ENCODE results near the gene RAB27B.

Gene RAB27B

DNA sequence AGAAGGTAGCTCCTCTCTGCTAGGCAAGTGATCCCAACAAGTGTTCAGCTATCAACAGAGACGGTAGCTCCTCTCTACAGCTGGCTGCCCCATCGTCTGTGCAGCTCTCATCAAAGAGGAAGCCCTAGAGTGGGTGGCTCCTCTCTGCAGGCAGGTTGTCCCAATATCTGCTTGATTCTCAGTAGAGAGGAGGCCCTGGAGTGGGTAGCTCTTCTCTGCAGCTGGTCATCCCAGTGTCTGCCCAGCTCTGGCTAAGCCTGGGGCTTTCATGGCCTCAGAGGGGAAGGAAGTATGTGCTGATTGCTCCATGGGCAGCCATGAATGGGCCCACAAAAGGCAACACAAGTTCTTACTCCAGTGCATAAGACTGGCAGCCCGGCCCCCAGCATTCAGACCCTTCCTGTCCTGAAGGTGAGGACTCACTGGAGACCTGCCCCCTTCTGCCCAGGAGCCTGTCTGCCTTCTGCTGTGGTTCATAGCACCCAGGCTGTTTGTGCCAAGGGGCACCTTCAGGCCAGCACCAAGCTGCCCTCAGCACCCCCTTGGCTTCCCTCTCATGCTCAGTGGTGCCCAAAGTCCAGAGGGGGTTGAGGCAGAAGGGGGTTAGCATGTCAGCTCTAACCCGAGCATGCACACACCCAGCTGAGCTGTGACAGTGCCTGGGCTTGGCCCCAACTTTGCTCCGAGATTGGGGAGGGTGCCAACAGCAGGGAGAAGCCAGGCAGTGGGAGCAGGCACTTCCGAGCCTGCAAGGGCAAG, 82.1 kb downstream of the RAB27B start:
- no peak for TF ChIP-seq JUND (IDR thresholded peaks at IDR 0.05; ENCODE audit: low read depth)
- no peak for DNase-seq (ENCODE audit: low read depth in 1 of 2, low spot score in 1 of 2)
- in situ Hi-C loops (cut with HindIII; ENCODE audit: low pct_unique_long_range_greater_than_20kb, low sequenced_read_pairs), result no loop called here

DNA sequence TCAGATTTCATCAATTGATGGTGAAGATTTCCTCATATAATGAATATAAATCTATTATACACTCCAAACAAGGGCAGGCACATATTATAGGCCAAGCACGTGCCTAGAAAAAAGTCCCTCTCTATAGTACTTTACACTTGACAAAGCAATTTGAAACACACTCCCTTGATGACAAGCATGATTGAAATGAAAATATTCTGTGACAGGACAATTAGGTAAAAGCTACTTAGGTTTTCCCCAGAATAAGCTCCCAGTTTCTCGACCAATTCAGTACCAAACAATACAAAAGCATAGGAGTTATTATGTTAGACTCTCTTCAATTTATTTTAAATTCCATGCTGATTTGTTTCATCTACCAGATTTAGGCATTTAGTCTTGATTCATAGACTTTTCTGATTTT, 83.3 kb downstream of the RAB27B start:
- DNase-seq (ENCODE audit: low read depth in 1 of 2, low spot score in 1 of 2), result no peak
- TF ChIP-seq JUND (IDR thresholded peaks at IDR 0.05; ENCODE audit: low read depth), result no peak
- in situ Hi-C loops (cut with HindIII; ENCODE audit: low pct_unique_long_range_greater_than_20kb, low sequenced_read_pairs), result no loop called here

DNA sequence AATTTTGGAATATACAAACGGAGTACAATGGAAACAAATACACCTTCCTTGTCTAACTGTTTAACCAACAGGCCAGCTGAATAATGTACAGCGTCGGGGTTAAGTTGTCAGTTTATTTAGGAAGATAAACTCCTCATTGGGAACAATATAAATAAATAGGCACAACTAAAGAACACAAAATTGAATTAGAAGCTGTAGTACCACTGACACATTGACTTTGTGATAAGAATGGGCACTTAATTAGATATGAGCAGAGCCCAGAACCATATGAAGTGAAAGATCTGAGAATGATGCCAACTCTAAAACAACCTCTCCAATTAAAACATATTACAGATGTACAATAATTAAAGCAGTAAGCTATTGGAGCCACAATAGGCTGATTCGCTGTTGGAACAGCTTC, 86.5 kb downstream of the RAB27B start:
- in situ Hi-C loops (cut with HindIII; ENCODE audit: low pct_unique_long_range_greater_than_20kb, low sequenced_read_pairs), result no loop called here
- TF ChIP-seq JUND (IDR thresholded peaks at IDR 0.05; ENCODE audit: low read depth), result no peak

DNA sequence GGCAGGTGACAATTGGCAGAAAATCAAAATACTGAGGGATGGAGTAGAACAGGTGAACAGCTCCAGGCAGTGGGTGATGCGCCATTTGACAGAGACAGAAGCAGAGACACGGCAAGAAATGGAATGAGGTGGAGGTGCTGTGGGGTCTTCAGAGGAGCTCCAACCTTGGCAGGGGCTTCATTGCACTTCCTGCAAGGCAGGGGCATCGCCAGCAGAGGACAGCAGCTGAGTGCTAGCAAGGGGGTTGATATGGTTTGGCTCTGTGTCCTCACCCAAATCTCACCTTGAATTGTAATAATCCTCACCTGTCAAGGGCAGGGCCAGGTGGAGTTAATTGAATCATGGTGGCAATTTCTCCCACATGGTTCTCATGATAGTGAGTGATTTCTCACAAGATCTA, 88.2 kb downstream of the RAB27B start:
- in situ Hi-C loops (cut with HindIII; ENCODE audit: low pct_unique_long_range_greater_than_20kb, low sequenced_read_pairs), result no loop called here
- TF ChIP-seq JUND (IDR thresholded peaks at IDR 0.05; ENCODE audit: low read depth), result no peak
- no peak for DNase-seq (ENCODE audit: low read depth in 1 of 2, low spot score in 1 of 2)

More for the DNA sequence above, 86.5 kb downstream of the RAB27B start:
- no peak for DNase-seq (ENCODE audit: low read depth in 1 of 2, low spot score in 1 of 2)

DNA sequence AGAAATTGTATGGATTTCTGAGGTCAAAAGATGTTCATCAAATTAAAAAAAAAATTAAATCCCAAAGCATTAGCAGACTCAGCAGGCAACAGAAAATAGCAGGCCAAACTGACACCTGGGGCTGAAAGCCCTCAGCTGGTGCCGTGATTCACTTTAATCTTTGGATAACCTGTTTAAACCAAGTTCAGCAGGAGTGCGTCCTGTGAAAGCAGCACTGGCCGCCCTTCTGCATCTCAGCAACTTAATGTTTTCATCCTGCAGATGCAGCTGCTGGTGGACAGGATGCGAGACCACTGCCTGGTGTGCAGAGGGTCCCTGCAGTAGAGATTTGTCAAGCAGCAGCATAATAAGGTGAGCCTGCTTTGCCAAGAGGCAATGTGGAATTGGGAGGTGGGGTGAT, 89.8 kb downstream of the RAB27B start:
- TF ChIP-seq JUND (IDR thresholded peaks at IDR 0.05; ENCODE audit: low read depth), result no peak
- DNase-seq (ENCODE audit: low read depth in 1 of 2, low spot score in 1 of 2), result no peak
- in situ Hi-C loops (cut with HindIII; ENCODE audit: low pct_unique_long_range_greater_than_20kb, low sequenced_read_pairs), result no loop called here

DNA sequence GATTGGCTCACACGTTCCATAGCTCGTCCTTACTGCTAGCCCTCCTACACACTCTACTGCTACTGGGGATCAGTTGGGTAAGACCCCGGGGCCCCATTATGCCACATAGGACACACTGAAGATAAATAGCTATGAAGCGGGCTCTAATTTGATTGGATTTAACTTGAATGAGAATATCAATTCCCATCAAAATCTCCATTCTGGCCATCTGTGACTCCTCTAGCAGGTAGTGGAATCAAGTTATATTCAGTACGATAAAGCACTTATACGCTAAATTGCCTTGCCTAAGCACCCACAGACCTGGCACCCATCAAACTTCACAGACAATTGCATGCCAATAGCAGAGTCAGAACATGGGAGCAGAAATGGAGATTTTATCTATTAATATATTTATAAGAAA, 91.1 kb downstream of the RAB27B start:
- in situ Hi-C loops (cut with HindIII; ENCODE audit: low pct_unique_long_range_greater_than_20kb, low sequenced_read_pairs), result no loop called here
- no peak for DNase-seq (ENCODE audit: low read depth in 1 of 2, low spot score in 1 of 2)
- no peak for TF ChIP-seq JUND (IDR thresholded peaks at IDR 0.05; ENCODE audit: low read depth)

DNA sequence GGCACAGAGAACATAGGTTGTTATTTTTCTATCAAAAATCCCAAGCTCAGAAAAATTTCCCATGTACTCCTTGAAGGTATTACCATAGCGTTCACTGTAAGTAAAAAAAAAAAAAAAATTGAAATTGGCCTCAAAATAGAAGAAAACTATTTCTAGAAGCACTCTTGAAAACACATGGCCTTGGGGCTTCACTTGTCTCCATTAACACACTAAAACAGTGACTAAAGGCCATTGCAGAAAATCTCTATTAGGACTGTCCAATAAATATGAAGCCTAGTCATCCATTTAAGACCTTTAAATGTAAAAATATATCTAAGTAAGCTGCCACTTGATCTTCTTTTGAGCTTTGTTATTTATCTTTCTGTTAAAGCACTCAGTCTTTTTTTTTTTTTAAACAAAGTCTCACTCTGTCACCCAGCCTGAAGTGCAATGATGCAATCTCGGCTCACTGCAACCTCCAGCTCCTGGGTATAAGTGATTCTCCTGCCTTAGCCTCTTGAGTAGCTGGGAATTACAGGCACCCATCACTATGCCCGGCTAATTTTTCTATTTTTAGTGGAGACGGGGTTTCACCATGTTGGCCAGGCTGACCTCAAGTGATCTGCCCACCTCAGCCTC, 95.2 kb downstream of the RAB27B start:
- in situ Hi-C loops (cut with HindIII; ENCODE audit: low pct_unique_long_range_greater_than_20kb, low sequenced_read_pairs), result no loop called here
- TF ChIP-seq JUND (IDR thresholded peaks at IDR 0.05; ENCODE audit: low read depth), result no peak
- no peak for DNase-seq (ENCODE audit: low read depth in 1 of 2, low spot score in 1 of 2)

DNA sequence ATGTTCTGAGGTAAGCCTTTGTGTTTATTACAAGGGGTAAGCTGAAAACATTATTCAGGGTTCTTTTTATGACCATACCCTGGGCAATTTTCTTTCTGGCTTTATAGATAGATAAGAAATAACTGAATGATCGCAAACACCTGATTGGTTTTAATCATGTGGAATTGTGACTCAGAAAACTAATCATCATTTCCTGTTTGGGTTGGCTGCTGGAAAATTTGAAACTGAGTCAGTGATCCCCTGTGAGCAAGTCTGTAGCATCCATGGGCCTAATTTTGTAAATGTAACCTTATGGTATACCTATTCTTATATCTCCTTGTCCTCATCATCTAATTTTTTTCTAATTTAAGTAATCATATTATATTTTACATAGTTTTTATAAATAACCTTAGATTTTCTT, 96.7 kb downstream of the RAB27B start:
- no peak for TF ChIP-seq JUND (IDR thresholded peaks at IDR 0.05; ENCODE audit: low read depth)
- DNase-seq (ENCODE audit: low read depth in 1 of 2, low spot score in 1 of 2), result no peak
- in situ Hi-C loops (cut with HindIII; ENCODE audit: low pct_unique_long_range_greater_than_20kb, low sequenced_read_pairs), result no loop called here

DNA sequence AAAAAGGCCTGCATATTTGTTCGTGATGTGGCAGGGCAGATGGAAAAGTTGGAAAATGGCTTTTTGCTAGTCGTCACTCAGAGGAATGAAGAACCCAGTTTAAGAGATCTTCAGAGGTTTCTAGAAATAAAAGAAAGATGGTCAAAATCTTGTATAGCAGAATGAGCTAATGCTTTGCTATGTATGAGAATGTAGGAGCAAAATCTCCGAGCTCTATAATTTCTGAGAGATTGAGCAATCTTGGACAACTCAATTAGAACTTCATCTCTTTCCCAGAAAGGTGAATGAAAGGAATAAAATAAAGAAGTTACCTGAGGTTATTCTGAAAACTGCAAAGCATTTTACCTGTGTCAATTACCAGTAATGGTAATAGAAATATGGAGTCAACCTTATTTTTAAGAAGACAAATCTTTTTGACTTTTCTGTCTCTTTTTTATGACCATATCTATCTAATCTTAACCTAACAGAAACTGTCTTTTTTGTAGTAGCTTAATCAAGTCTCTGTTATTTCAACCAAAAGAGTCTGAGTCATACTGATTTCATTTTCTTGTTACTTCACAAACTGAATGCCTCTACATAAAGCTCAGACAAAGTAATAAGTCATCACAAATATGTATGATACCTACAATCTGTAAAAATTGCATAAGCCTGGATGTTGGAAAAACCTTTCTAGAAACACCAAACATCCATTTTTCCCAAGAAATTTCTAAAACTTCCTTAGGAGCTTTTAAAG, 98.5 kb downstream of the RAB27B start:
- in situ Hi-C loops (cut with HindIII; ENCODE audit: low pct_unique_long_range_greater_than_20kb, low sequenced_read_pairs), result no loop called here

DNA sequence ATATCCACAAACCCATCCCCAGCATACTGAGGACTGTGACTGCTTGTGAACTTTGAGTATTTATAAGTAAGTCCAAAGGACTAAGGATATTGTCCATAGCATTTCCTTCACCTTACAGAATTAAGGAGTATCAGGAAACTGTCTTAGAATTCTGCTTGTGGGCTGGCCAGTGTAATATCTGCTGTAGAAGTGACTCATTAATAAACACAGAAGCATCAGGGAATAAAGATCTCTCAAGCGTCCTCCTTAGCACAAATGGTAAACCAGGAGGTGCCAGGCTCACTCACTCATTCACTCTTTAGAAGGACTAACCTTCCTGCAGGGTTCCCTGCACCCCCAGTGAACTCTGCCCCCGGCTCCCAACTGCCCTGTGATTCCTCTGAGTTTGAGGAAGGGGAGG, 100.0 kb downstream of the RAB27B start:
- in situ Hi-C loops (cut with HindIII; ENCODE audit: low pct_unique_long_range_greater_than_20kb, low sequenced_read_pairs), result no loop called here
- no peak for TF ChIP-seq JUND (IDR thresholded peaks at IDR 0.05; ENCODE audit: low read depth)
- DNase-seq (ENCODE audit: low read depth in 1 of 2, low spot score in 1 of 2), result no peak

More for the DNA sequence above, 98.5 kb downstream of the RAB27B start:
- DNase-seq (ENCODE audit: low read depth in 1 of 2, low spot score in 1 of 2), result no peak
- no peak for TF ChIP-seq JUND (IDR thresholded peaks at IDR 0.05; ENCODE audit: low read depth)

DNA sequence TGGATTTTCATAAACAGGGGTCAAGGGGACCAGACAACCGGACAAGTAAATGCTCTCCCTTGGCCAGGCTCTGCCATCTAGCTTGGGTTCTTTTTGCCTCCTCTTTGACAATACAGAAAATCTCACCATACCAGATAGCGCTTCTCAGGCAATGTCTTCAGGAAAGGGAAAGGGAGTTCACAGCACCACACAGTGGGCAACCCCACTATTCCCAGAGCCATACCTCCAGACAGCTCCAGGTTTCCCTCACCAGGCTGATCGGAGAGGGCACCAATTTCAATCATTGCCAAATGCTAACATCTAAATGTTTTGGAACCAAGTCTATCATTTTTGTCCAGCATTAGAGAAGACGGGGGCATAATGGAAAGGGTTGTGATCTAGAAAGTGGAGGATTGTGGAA, 102.9 kb downstream of the RAB27B start:
- in situ Hi-C loops (cut with HindIII; ENCODE audit: low pct_unique_long_range_greater_than_20kb, low sequenced_read_pairs), result no loop called here
- no peak for TF ChIP-seq JUND (IDR thresholded peaks at IDR 0.05; ENCODE audit: low read depth)
- DNase-seq (ENCODE audit: low read depth in 1 of 2, low spot score in 1 of 2), result peak in 1 of 2 experiments; percentile 38

DNA sequence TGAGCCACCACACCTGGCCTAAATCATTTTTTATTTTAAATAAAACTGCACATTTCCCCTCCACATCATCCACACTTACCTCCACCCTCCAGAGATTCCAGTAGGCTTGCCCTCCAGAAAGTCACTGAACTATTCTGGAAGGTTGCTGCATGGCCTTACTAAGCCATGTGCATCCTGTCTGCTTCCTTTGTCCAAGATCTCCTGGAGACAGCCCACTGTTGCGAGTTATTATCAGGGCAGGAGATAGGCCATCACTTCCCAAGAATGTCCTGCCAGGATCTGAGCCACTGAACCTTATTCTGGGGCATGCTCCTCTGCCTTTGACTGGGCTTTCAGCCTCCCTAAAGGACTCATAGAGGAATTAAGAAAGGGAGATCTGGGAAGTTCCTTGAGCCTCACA, 104.2 kb downstream of the RAB27B start:
- no peak for DNase-seq (ENCODE audit: low read depth in 1 of 2, low spot score in 1 of 2)
- in situ Hi-C loops (cut with HindIII; ENCODE audit: low pct_unique_long_range_greater_than_20kb, low sequenced_read_pairs), result no loop called here
- no peak for TF ChIP-seq JUND (IDR thresholded peaks at IDR 0.05; ENCODE audit: low read depth)

DNA sequence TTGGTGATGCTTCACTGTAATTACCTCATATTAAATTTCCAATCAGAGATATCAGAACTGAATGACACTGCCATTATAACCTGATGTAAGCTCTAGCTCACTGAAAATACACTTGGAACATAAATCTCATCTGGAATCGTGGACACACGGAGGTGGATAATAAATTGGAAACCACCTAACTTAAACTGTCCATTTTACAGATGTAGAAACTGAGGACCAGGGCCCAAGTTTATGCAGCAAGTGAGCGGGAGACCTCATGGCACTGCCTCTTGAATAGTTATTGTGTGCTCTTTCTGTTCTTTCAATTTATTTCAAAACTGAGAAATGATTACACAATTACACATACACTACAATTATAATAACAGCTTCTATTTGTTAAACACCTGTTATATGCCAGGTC, 110.2 kb downstream of the RAB27B start:
- in situ Hi-C loops (cut with HindIII; ENCODE audit: low pct_unique_long_range_greater_than_20kb, low sequenced_read_pairs), result no loop called here
- TF ChIP-seq JUND (IDR thresholded peaks at IDR 0.05; ENCODE audit: low read depth), result no peak
- no peak for DNase-seq (ENCODE audit: low read depth in 1 of 2, low spot score in 1 of 2)
